GM12872 (cell line): Measurements from ENCODE around the gene SLC22A5.

Experiments used
- TF ChIP-seq, protein P1 (sequence below): IDR thresholded peaks from 3 replicates; pipeline ENCODE4 v1.5.1; 2011; ENCODE audit warnings: low read depth, mild to moderate bottlenecking, low read length, moderate library complexity; ENCODE audit not compliant: insufficient read depth

Gene SLC22A5

GRCh38 chr5:132428484-132429462 is 59.3 kb downstream of the SLC22A5 start:
- TF ChIP-seq, protein P1, sequence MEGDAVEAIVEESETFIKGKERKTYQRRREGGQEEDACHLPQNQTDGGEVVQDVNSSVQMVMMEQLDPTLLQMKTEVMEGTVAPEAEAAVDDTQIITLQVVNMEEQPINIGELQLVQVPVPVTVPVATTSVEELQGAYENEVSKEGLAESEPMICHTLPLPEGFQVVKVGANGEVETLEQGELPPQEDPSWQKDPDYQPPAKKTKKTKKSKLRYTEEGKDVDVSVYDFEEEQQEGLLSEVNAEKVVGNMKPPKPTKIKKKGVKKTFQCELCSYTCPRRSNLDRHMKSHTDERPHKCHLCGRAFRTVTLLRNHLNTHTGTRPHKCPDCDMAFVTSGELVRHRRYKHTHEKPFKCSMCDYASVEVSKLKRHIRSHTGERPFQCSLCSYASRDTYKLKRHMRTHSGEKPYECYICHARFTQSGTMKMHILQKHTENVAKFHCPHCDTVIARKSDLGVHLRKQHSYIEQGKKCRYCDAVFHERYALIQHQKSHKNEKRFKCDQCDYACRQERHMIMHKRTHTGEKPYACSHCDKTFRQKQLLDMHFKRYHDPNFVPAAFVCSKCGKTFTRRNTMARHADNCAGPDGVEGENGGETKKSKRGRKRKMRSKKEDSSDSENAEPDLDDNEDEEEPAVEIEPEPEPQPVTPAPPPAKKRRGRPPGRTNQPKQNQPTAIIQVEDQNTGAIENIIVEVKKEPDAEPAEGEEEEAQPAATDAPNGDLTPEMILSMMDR = no peak

DNA sequence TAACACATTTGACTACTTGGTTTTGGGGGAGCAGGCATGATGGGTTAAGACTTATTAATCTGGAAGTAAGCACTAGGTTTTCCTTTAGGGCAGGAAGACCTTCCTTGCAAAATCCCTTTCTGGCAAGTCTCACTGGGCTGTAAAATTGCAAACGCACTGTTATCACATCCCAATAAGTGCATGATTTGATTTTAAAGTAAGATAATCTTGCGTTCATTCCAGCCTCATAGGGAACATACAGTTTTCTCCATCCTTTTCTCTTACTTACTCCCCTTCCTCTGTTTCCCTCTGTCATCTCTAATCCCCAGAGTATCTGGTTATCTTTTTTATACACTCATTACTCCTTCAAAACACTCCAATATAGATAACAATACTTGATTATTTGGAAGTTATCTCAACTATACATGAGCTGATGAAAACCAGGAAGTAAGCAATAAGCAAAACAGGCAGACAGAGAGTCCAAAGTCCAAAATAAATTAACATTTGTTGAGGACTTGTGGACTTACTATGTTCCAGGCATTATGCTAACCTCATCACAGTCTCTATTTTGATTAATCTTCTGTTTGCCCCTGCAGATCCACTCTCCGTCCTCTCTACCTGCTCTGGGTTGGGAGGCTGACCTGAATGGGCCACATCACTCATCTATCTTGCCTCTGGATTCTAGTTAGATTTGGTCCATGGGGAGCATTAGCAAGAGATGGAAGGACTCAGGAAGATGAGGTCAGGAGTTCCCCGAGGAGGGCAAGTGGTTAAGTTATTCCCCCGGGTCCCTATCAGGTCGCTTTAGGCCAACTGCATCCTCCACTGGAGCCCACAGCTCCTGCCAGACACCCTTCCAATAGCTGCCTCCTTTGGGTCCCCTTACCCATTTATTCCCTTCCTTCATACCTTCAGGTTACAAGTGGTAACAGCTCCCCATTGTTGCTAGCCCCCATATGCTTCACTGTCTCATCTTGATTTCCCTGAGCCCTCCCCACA is 60.2 kb downstream of the SLC22A5 start:
- TF ChIP-seq, protein P1 = no peak

- TF ChIP-seq, protein P1 = no peak
Measured at GRCh38 chr5:132430746-132431145, 61.2 kb downstream of the SLC22A5 start.

DNA sequence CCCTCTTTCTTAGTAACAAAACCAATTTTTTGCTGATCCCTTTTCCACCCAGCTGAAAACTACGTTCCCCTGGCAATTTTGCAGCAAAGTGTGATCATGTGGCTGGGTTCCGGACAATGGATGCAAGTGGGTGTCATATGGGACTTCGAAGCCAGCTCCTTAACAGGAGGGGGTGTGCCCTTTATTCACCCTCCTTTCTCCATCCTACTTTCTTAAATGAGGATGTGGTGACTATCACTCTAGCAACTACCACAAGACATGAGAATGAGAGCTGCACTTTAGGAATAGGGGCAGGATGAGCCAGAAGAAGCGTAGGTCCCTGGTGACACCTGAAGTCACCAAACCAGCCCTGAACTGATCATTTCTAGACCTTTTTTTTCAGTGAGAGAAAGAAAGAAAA is 62.1 kb downstream of the SLC22A5 start:
- TF ChIP-seq, protein P1 = no peak

- TF ChIP-seq, protein P1 = no peak
Measured at GRCh38 chr5:132433141-132433540, 63.6 kb downstream of the SLC22A5 start.

- TF ChIP-seq, protein P1 = no peak
Measured at GRCh38 chr5:132434416-132435286, 65.1 kb downstream of the SLC22A5 start.

- TF ChIP-seq, protein P1 = no peak
Measured at GRCh38 chr5:132435447-132435846, 65.9 kb downstream of the SLC22A5 start.
